TTC549 (cell line): ENCODE results near the gene BACH2.
"Not testable (repeated sequence)": the region's sequence is repeated elsewhere in the genome, so short reads cannot be mapped to it uniquely, and the experiment has no call there.

Experiments
- FAIRE-seq: peaks from 2 replicates; lab custom pipeline; 2012; peaks lifted over from hg19 to GRCh38; lab: Jason Lieb, UNC

BACH2 gene

GRCh38 chr6:90296341-90297114, at the start of gene BACH2:
TSS of gene BACH2 (minus strand) at chr6:90296843. CDS start at chr6:90008844, 287,999 bp downstream.
- FAIRE-seq = no peak

GRCh38 chr6:90343576-90343975, 46.9 kb upstream of the BACH2 start:
- FAIRE-seq = no peak

- FAIRE-seq = no peak
Observed at GRCh38 chr6:90338409-90338808, 41.8 kb upstream of the BACH2 start.

- no peak for FAIRE-seq
Observed at GRCh38 chr6:90336388-90336947, 39.8 kb upstream of the BACH2 start.

- FAIRE-seq = no peak
Observed at GRCh38 chr6:90333928-90334327, 37.3 kb upstream of the BACH2 start.

- FAIRE-seq = not testable (repeated sequence)
Observed at GRCh38 chr6:90332978-90333543, 36.4 kb upstream of the BACH2 start.

GRCh38 chr6:90329386-90330077, 32.9 kb upstream of the BACH2 start:
- FAIRE-seq = no peak

GRCh38 chr6:90328004-90328403, 31.4 kb upstream of the BACH2 start:
- FAIRE-seq = no peak

GRCh38 chr6:90326404-90327057, 29.9 kb upstream of the BACH2 start:
- FAIRE-seq = no peak

- FAIRE-seq = no peak
Observed at GRCh38 chr6:90323706-90324105, 27.1 kb upstream of the BACH2 start.

- FAIRE-seq = no peak
Observed at GRCh38 chr6:90322976-90323474, 26.4 kb upstream of the BACH2 start.

- FAIRE-seq = no peak
Observed at GRCh38 chr6:90319979-90320685, 23.5 kb upstream of the BACH2 start.

GRCh38 chr6:90319044-90319443, 22.4 kb upstream of the BACH2 start:
- FAIRE-seq = no peak

- no peak for FAIRE-seq
Observed at GRCh38 chr6:90315986-90316385, 19.3 kb upstream of the BACH2 start.

- FAIRE-seq = no peak
Observed at GRCh38 chr6:90315354-90315950, 18.8 kb upstream of the BACH2 start.

- no peak for FAIRE-seq
Observed at GRCh38 chr6:90314514-90314913, 17.9 kb upstream of the BACH2 start.

GRCh38 chr6:90311569-90311968, 14.9 kb upstream of the BACH2 start:
- FAIRE-seq = no peak

GRCh38 chr6:90305800-90306448, 9.3 kb upstream of the BACH2 start:
- FAIRE-seq = no peak

- FAIRE-seq = no peak
Observed at GRCh38 chr6:90304308-90304707, 7.7 kb upstream of the BACH2 start.

GRCh38 chr6:90303039-90303438, 6.4 kb upstream of the BACH2 start:
- no peak for FAIRE-seq

- FAIRE-seq = no peak
Observed at GRCh38 chr6:90302320-90302719, 5.7 kb upstream of the BACH2 start.
